WTC11 (cell line): Measurements from ENCODE around the gene IFT25. TPM values are rescaled to one million over a fixed set of nuclear protein-coding genes. Genes with fewer than 3 reads are reported as not detected.

Experiments used
- ATAC-seq: fragments of 200-7000 bp; cut with Tn5 transposase; 2 replicates; pipeline ENCODE4 v1.10.0; 2021; ENCODE audit warnings: mild to moderate bottlenecking, moderate library complexity
- CTCF ChIA-PET: fragments of 300-600 bp; sonication (Branson Sonifier 250); formaldehyde crosslinking; loops from one replicate; lab custom pipeline; 2021; ENCODE audit warnings: antibody characterized with exemption; lab: Charles Lee
- POLR2A ChIA-PET: fragments of 350-600 bp; sonication (Branson Sonifier 250); formaldehyde crosslinking; loops from one replicate; lab custom pipeline; 2021; ENCODE audit warnings: antibody characterized with exemption; lab: Charles Lee
- DNase-seq: peaks from one replicate; pipeline ENCODE4 v3.0.0; 2021; ENCODE audit warnings: low spot score
- H3K27ac Mint-ChIP-seq: 2 replicates; pipeline ENCODE4 v1.8.0; 2021; ENCODE audit warnings: mixed read lengths
- H3K27me3 Mint-ChIP-seq: 2 replicates; pipeline ENCODE4 v1.8.0; 2021; ENCODE audit warnings: low read depth, mild to moderate bottlenecking, moderate library complexity, mixed read lengths
- H3K36me3 Mint-ChIP-seq: 2 replicates; pipeline ENCODE4 v1.8.0; 2021; ENCODE audit warnings: mixed read lengths
- H3K4me1 Mint-ChIP-seq: 2 replicates; pipeline ENCODE4 v1.8.0; 2022; ENCODE audit warnings: mixed read lengths
- H3K4me3 Mint-ChIP-seq: 2 replicates; pipeline ENCODE4 v1.8.0; 2021; ENCODE audit warnings: mild to moderate bottlenecking, moderate library complexity, mixed read lengths
- H3K9me3 Mint-ChIP-seq: 2 replicates; pipeline ENCODE4 v1.8.0; 2021; ENCODE audit warnings: mixed read lengths
- ATF6 ChIP-seq: sonication (generic); formaldehyde crosslinking; IDR thresholded peaks from 2 replicates; pipeline ENCODE4 v1.8.1; 2023; ENCODE audit warnings: mild to moderate bottlenecking, missing genetic modification reagents
- CBFB ChIP-seq: sonication (generic); formaldehyde crosslinking; IDR thresholded peaks from 2 replicates; pipeline ENCODE4 v1.8.1; 2022; ENCODE audit warnings: mild to moderate bottlenecking, low read depth, missing genetic modification reagents
- E2F4 ChIP-seq: sonication (generic); formaldehyde crosslinking; IDR thresholded peaks from 2 replicates; pipeline ENCODE4 v1.8.1; 2022; ENCODE audit warnings: low read depth, mild to moderate bottlenecking, moderate library complexity, missing genetic modification reagents, borderline replicate concordance
- ERG ChIP-seq: fragments of 250-450 bp; sonication (Bioruptor Pico); IDR thresholded peaks from 2 replicates; pipeline ENCODE4 v1.8.0; 2021; ENCODE audit warnings: mild to moderate bottlenecking
- JAZF1 ChIP-seq: fragments of 250-450 bp; sonication (Bioruptor Pico); IDR thresholded peaks from 2 replicates; pipeline ENCODE4 v1.9.0; 2021; ENCODE audit warnings: moderate library complexity, mild to moderate bottlenecking, inconsistent platforms
- JUN ChIP-seq: sonication (generic); formaldehyde crosslinking; IDR thresholded peaks from 2 replicates; pipeline ENCODE4 v1.8.0; 2023; ENCODE audit warnings: mild to moderate bottlenecking, missing genetic modification reagents
- NFYB ChIP-seq: sonication (generic); formaldehyde crosslinking; conservative IDR thresholded peaks from 2 replicates; pipeline ENCODE4 v1.8.0; 2022; ENCODE audit warnings: low read depth, missing genetic modification reagents
- OVOL2 ChIP-seq: fragments of 250-450 bp; sonication (Bioruptor Pico); IDR thresholded peaks from 2 replicates; pipeline ENCODE4 v1.9.0; 2021; ENCODE audit warnings: mild to moderate bottlenecking, borderline replicate concordance
- PRDM15 ChIP-seq: sonication (generic); formaldehyde crosslinking; IDR thresholded peaks from 2 replicates; pipeline ENCODE4 v1.8.0; 2022; ENCODE audit warnings: missing genetic modification reagents
- PREB ChIP-seq: sonication (generic); formaldehyde crosslinking; IDR thresholded peaks from 2 replicates; pipeline ENCODE4 v1.8.1; 2022; ENCODE audit warnings: mild to moderate bottlenecking, missing genetic modification reagents, moderate library complexity, borderline replicate concordance
- RORB ChIP-seq: fragments of 250-450 bp; sonication (Bioruptor Pico); IDR thresholded peaks from 2 replicates; pipeline ENCODE4 v1.9.0; 2021; ENCODE audit warnings: mild to moderate bottlenecking
- SMAD3 ChIP-seq: sonication (generic); formaldehyde crosslinking; IDR thresholded peaks from 2 replicates; pipeline ENCODE4 v1.8.0; 2022; ENCODE audit warnings: missing genetic modification reagents, mild to moderate bottlenecking, borderline replicate concordance
- TEAD1 ChIP-seq: sonication (generic); formaldehyde crosslinking; IDR thresholded peaks from 2 replicates; pipeline ENCODE4 v1.8.0; 2022; ENCODE audit warnings: mild to moderate bottlenecking, missing genetic modification reagents
- USF1 ChIP-seq: sonication (generic); formaldehyde crosslinking; IDR thresholded peaks from 2 replicates; pipeline ENCODE4 v1.8.0; 2022; ENCODE audit warnings: mild to moderate bottlenecking, missing genetic modification reagents
- ZBTB21 ChIP-seq: sonication (generic); formaldehyde crosslinking; IDR thresholded peaks from 2 replicates; pipeline ENCODE4 v1.8.1; 2023; ENCODE audit warnings: mild to moderate bottlenecking, missing genetic modification reagents, borderline replicate concordance
- ZMAT4 ChIP-seq: fragments of 250-450 bp; sonication (Bioruptor Pico); IDR thresholded peaks from 2 replicates; pipeline ENCODE4 v1.9.0; 2021; ENCODE audit warnings: mild to moderate bottlenecking
- ZNF532 ChIP-seq: fragments of 250-450 bp; sonication (Bioruptor Pico); IDR thresholded peaks from 2 replicates; pipeline ENCODE4 v1.9.0; 2021; ENCODE audit warnings: mild to moderate bottlenecking, borderline replicate concordance
- total RNA-seq: library from RNA; stranded (reverse); gene quantifications from 3 replicates; pipeline ENCODE4 v1.2.3, GENCODE V29; 2021

Gene IFT25
- total RNA-seq, 1 experiment from 2014 or later, result 22.6 TPM

GRCh38 chr1:53894644-53895043 lies 50.9 kb downstream of the IFT25 start (continued):
- no peak for TF ChIP-seq E2F4 (CRISPR knock-in tag)
- no peak for TF ChIP-seq PREB (CRISPR knock-in tag)
- TF ChIP-seq JUN, result no peak
- TF ChIP-seq OVOL2 (CRISPR knock-in tag), result no peak
- TF ChIP-seq TEAD1 (CRISPR knock-in tag), result no peak
- no peak for TF ChIP-seq PRDM15 (CRISPR knock-in tag)

GRCh38 chr1:53893999-53894636 lies 51.4 kb downstream of the IFT25 start, which contains the start of gene DIO1:
Gene DIO1 (plus strand): TSS chr1:53894187. CDS start chr1:53894211, 24 bp downstream.
- peaks cover 19% of the 10 kb centered on the region for H3K27me3 Mint-ChIP-seq
- H3K36me3 Mint-ChIP-seq, result no peaks in the 10 kb centered on the region
- peak; percentile 44 for DNase-seq
- POLR2A ChIA-PET, result no interaction called here
- peaks cover 10% of the 10 kb centered on the region for H3K4me1 Mint-ChIP-seq
- CTCF ChIA-PET, result interaction anchor here (0.9 kb wide), 1 partner anchor 15 kb away, joined by 3 read pairs; no protein-coding TSS in a partner anchor
- peak; percentile 40 for ATAC-seq
- H3K4me3 Mint-ChIP-seq, result no peak within 1 kb of the TSS
- no peak within 1 kb of the TSS; the same call in 1 of the 2 replicates for H3K27ac Mint-ChIP-seq
- H3K9me3 Mint-ChIP-seq, result no peaks in the 10 kb centered on the region
- TF ChIP-seq ZMAT4, result no peak
- TF ChIP-seq NFYB (CRISPR knock-in tag), result no peak
- no peak for TF ChIP-seq CBFB (CRISPR knock-in tag)
- TF ChIP-seq ATF6, result no peak
- TF ChIP-seq JAZF1 (CRISPR knock-in tag), result no peak
- no peak for TF ChIP-seq SMAD3
- TF ChIP-seq ZBTB21 (CRISPR knock-in tag), result no peak

GRCh38 chr1:53892911-53893310 lies 52.6 kb downstream of the IFT25 start:
- peaks cover 19% of the 10 kb centered on the region for H3K27me3 Mint-ChIP-seq
- no peak overlapping the region for H3K4me3 Mint-ChIP-seq
- H3K9me3 Mint-ChIP-seq, result no peaks in the 10 kb centered on the region
- H3K27ac Mint-ChIP-seq, result no peak overlapping the region
- ATAC-seq (no peak), DNase-seq (no peak)
- H3K4me1 Mint-ChIP-seq, result peaks cover 10% of the 10 kb centered on the region
- CTCF ChIA-PET, result interaction anchor here (0.8 to 1.4 kb wide), 5 partner anchors 14 to 89 kb away, joined by 3 to 4 read pairs (median 4); partner anchors contain the start of genes IFT25 and LRRC42
- POLR2A ChIA-PET, result no interaction called here
- no peaks in the 10 kb centered on the region for H3K36me3 Mint-ChIP-seq
- TF ChIP-seq ERG (CRISPR knock-in tag) (no peak), RORB (no peak), USF1 (CRISPR knock-in tag) (no peak), CBFB (CRISPR knock-in tag) (no peak), ZNF532 (CRISPR knock-in tag) (no peak)
